A549 treated with Hydrocortisone at 1 μM for 4 hours (cell line): ENCODE data around the gene RPS6KB2. TPM values are rescaled to one million over a fixed set of nuclear protein-coding genes. Genes with fewer than 3 reads are reported as not detected.

ENCODE experiments used
- total RNA-seq: library from RNA; stranded (reverse); fragments of 200-300 nt; extraction: Qiagen RNA extraction; gene quantifications from 5 replicates; pipeline ENCODE4 v1.2.3, GENCODE V29; 2022

The RPS6KB2 gene
- total RNA-seq = 47.0 to 52.0 TPM (median 47.7 TPM) in 5 replicates

DNA sequence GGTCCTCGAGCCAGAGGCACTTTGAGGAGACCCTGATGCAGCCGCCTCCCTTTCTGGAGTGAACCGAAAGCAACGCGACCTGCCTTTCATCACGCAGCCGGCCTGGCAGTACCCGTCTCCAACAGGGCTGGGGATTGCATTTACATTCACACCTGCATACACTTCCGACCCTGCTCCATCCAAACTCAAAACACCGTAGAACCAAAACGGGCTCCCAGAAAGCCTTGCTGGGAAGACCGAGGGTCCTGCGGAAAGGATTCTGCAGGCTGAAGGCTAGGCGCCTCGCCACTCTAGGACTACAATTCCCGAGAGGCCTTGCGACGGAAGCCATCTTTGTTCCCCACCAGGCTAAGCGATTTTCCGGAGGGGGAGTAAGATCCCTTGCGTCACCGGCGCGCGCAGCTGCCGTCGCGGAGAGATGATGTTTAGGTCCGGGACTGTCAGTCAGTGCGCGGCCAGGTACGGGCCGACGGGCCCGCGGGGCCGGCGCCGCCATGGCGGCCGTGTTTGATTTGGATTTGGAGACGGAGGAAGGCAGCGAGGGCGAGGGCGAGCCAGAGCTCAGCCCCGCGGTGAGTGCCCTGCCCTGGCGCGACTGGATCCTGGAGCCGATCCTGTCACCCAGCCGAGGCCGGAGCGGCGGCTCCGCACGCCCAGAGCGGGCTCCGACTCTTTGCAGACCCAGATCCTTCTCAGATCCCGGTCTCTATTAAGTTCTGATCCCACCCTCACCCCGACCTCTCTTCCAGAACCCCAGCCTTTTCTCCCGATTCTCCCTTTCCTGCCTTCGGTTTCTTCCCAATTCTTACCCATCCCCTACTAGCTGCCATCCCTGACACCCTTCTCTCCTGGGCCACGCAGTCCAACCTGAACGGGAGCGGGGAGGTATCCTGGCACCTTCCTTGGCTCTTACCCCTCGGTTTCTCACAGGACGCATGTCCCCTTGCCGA, at the start of gene RPS6KB2:
RPS6KB2 (plus strand) TSS at position 443 of the 950 bp plus-strand sequence; CDS start at position 495, 52 bp downstream.

GRCh38 chr11:67391304-67392182, 36.8 kb upstream of the RPS6KB2 start, which contains the start of gene RAD9A:
RAD9A (plus strand) TSS chr11:67391986; CDS start chr11:67392045, 59 bp downstream.

DNA sequence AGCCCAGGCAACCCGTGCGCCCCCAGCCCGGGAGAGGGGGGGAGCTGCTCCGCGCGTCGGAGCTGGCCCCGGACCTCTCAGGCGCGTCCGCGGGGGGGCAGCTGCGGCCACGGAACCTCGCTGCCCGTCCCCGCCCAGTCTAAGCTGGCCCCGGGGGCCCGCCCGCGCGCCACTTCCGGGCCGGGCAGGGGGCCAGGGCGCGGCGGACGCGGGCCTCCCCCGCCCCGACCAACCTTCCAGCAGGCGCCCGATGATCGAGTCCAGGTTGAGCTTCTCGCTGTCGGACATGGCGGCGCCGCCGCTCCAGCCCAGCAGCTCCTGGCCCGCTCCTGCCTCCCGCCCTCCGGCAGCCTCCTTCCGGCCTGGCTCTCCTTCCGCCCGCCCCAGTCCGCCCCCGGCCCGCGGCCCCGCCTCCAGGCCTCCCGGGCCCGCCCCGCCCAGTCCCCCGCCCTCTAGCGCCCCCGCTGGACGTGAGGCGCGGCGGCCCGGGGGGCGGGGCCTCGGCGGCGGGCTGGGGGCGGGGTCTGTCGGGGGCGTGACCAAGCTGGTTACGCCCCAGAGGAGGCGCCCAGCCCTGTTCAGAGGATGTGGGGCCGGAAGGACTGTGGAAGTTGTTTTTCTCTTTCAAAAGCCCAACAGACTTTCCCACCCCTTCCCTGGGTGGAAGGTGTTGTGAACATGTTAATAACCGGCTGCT, 26.7 kb upstream of the RPS6KB2 start, which contains the start of gene PPP1CA:
PPP1CA (minus strand) TSS at position 364 of the 697 bp plus-strand sequence; CDS start at position 288, 76 bp downstream.

DNA sequence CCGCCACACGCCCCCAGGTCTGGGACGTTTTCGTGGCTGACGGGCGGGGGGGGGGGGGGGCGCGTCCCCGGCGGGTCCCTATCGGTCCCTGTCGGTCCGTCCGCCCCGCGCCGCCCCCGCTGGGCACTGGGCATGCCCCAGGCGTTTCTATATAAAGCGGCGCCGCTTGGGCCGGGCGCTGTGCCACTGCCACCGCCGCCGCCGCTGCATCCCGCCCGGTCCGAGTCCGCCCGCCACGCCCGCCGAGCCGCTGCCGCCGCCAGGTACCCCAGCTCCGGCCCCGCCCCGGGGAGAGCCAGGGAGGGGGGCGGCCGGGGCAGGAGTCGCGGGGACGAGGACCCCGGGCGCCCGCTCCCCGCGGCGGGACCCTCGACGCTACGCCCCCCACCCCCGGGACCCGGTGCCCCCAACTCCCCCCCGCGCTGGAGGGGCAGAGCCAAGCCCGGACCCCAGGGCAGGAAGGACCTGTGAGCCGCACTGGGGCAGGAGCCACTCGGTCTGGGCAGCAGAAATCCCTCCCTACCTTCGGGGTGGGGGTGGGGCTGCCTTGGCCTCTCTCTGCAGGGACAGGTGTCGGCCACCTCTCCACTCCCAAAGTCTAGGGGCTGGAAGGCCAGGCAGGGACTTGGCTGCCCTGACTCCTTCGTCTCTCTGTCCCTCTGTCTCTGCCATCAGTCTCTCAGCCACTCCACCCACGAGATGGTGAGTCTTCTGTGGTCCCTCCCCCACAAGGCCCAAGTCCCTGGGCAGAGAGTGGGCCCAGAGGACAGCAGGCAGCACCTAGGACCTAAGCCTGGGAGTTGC, 12.6 kb upstream of the RPS6KB2 start, which contains the start of gene CARNS1:
CARNS1 (plus strand) TSS at position 178 of the 804 bp plus-strand sequence; CDS start at position 700, 522 bp downstream.

GRCh38 chr11:67437082-67437808, 9.0 kb downstream of the RPS6KB2 start, which contains the start of gene PTPRCAP:
PTPRCAP (minus strand) TSS chr11:67437682; CDS start chr11:67437619, 63 bp downstream.

DNA sequence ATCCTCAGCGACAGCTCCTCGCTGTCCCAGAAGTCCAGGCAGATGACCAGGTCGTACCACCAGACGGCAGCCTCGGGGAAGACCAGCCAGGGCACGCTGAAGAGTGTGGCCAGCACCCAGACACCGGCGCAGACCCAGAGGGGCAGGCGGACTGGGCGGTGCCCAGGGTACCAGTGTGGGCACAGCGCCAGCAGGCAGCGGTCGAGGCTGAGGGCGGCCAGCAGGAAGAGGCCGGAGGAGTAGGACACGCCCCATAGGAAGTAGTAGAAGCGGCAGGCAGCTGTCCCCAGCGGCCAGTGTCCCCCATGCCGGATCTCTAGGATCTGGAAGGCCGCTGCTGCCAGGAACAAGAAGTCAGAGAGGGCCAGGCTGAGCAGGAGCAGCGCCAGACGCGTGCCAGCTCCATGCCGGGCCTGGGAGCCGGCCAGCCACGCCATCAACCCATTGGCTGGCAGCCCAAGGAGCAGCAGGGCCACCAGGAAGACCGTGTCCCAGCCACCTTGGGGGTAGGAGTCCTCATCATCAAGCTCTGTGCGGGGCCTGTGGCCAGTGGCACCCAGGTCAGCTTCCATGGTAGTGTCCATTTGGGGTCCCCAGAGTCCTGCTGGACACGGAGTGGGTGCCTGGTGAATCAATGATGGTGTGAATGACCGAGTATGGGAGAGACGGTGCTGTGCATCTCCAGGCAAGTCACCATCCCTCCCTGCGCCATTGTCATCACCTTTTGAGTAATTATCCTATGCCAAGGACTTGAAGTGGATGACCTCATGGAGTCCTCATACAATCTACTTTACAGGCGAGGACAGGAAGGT, 24.1 kb downstream of the RPS6KB2 start, which contains the start of gene GPR152:
GPR152 (minus strand) TSS at position 589 of the 812 bp plus-strand sequence; CDS start at position 584, 5 bp downstream.

GRCh38 chr11:67455054-67455453, 26.8 kb downstream of the RPS6KB2 start, which contains the start of gene CABP4:
CABP4 (plus strand) TSS chr11:67455354; CDS start chr11:67455424, 70 bp downstream.

GRCh38 chr11:67468759-67469507, 40.6 kb downstream of the RPS6KB2 start, which contains the start of gene TMEM134:
TMEM134 (minus strand) TSS chr11:67469251; CDS start chr11:67469192, 59 bp downstream.

DNA sequence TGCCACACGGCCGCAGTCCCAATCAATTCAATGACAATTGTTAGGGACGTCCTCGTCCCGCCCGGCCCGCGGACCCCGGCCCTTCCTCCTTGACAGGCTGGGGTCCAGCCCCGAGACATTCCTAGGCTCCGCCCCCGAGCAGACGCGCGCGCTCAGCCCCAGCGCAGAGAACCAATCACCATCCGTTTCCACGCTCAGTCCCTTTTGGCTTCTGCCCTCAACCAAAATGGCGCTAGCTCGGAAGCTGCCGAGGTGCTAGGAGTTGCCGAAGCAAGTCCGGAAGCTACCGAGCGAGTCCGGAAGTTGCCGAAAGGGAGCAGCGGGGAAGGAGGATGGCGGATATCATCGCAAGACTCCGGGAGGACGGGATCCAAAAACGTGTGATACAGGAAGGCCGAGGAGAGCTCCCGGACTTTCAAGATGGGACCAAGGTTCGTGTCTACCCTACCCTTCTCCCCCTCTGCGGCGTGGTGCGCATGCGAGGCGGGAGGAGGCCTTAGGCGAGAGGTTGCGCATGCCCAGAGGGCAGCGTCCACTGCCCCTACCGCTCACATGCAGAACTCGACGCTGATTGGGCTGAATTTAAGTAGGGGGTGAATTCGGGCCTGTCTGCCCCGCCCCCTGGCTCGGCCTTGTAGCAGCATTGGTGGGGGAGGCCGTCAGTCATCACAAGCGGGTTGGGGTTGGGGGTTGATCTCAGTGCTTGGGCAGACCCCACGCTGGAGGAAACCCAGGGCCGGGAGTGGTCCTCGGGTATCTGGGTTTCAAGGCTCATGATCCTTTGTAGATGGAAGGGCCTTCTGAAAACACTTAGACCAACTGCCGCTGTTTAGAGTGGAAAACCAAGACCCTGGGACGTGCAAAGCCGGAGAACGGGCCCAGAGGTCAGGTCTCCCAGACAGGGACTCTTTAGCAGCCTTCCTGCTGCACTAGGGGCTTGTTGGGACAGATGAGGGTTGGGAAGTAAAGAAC, 54.8 kb downstream of the RPS6KB2 start, which contains the start of gene AIP:
AIP (plus strand) TSS at position 200 of the 972 bp plus-strand sequence; CDS start at position 333, 133 bp downstream.

Other genes starting within 250 kb of the RPS6KB2 start
- gene GRK2, start 162.0 kb upstream of the RPS6KB2 start, total RNA-seq = 34.1 to 36.3 TPM (median 34.1 TPM) in 5 replicates
- gene ANKRD13D, start 139.2 kb upstream of the RPS6KB2 start, total RNA-seq = 20.8 to 26.3 TPM (median 21.8 TPM) in 5 replicates
- gene SSH3, start 125.0 kb upstream of the RPS6KB2 start, total RNA-seq = 19.1 to 27.8 TPM (median 20.9 TPM) in 5 replicates
- gene POLD4, start 74.9 kb upstream of the RPS6KB2 start, total RNA-seq = 182 to 235 TPM (median 222 TPM) in 5 replicates
- gene CLCF1, start 54.9 kb upstream of the RPS6KB2 start, total RNA-seq = 33.7 to 40.0 TPM (median 37.6 TPM) in 5 replicates
- gene RAD9A, start 36.5 kb upstream of the RPS6KB2 start, total RNA-seq = 20.5 to 32.2 TPM (median 25.8 TPM) in 5 replicates
- gene PPP1CA, start 26.6 kb upstream of the RPS6KB2 start, total RNA-seq = 271 to 298 TPM (median 288 TPM) in 5 replicates
- 0.09 to 0.22 TPM (median 0.15 TPM) in 4 of 5 replicates, not detected in the other for gene TBC1D10C, start 24.4 kb upstream of the RPS6KB2 start, total RNA-seq
- gene CARNS1, start 12.8 kb upstream of the RPS6KB2 start, total RNA-seq = 0.09 to 0.20 TPM (median 0.12 TPM) in 5 replicates
- 0.17 to 0.37 TPM (median 0.28 TPM) in 5 replicates for gene PTPRCAP, start 9.2 kb downstream of the RPS6KB2 start, total RNA-seq
- gene CORO1B, start 15.0 kb downstream of the RPS6KB2 start, total RNA-seq = 55.7 to 65.2 TPM (median 62.1 TPM) in 5 replicates
- 0.07 TPM in 1 of 5 replicates, not detected in the others for gene GPR152, start 24.2 kb downstream of the RPS6KB2 start, total RNA-seq
- gene CABP4, start 26.9 kb downstream of the RPS6KB2 start, total RNA-seq = not detected in 5 replicates
- 42.9 to 66.4 TPM (median 56.2 TPM) in 5 replicates for gene TMEM134, start 40.8 kb downstream of the RPS6KB2 start, total RNA-seq
- 42.7 to 46.9 TPM (median 43.8 TPM) in 5 replicates for gene AIP, start 54.5 kb downstream of the RPS6KB2 start, total RNA-seq
- gene PITPNM1, start 76.9 kb downstream of the RPS6KB2 start, total RNA-seq = 28.4 to 41.3 TPM (median 37.8 TPM) in 5 replicates
- gene CDK2AP2, start 79.7 kb downstream of the RPS6KB2 start, total RNA-seq = 55.4 to 86.7 TPM (median 82.4 TPM) in 5 replicates
- not detected in 5 replicates for gene CABP2, start 95.0 kb downstream of the RPS6KB2 start, total RNA-seq
- 1,366 to 1,708 TPM (median 1,625 TPM) in 5 replicates for gene GSTP1, start 155.3 kb downstream of the RPS6KB2 start, total RNA-seq
- 138 to 151 TPM (median 143 TPM) in 5 replicates for gene NDUFV1, start 178.4 kb downstream of the RPS6KB2 start, total RNA-seq
- gene NUDT8, start 201.4 kb downstream of the RPS6KB2 start, total RNA-seq = 6.7 to 15.0 TPM (median 12.2 TPM) in 5 replicates
- not detected in 5 replicates for gene TBX10, start 211.3 kb downstream of the RPS6KB2 start, total RNA-seq
- 0.78 to 1.9 TPM (median 1.2 TPM) in 5 replicates for gene ACY3, start 222.2 kb downstream of the RPS6KB2 start, total RNA-seq
- 0.03 TPM in 1 of 5 replicates, not detected in the others for gene ALDH3B2, start 246.1 kb downstream of the RPS6KB2 start, total RNA-seq